ENCODE measurements around the gene TRUB1.

Gene TRUB1

DNA sequence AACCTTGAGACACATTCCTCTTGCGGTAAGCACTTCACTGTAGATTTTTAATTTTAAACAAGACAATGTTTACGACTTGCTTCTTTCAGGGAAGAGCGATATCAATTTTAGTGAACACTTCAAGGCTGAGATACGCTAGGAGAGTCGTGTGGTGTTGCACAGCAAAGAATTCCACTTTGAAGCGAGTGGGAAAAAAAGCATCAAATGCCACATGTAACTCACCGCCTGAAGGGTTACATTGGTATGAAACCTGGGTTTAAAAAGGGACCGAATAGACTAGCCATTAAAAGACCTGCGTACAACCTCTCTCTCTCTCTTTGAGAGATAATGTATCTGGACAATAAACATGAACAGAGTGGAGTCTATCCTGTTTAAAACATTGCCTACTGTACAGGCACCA is 86.4 kb downstream of the TRUB1 start:
- no peaks in the 10 kb centered on the region for H3K27me3 ChIP-seq (replicated peaks; ENCODE audit: control insufficient read depth, insufficient read depth, low read length)
- DNase-seq (ENCODE audit: extremely low read depth, insufficient read length): no peak
- H3K36me3 ChIP-seq (ENCODE audit: control insufficient read depth, insufficient read depth, low read length): no peaks in the 10 kb centered on the region
- no peak overlapping the region for H3K4me3 ChIP-seq (replicated peaks; ENCODE audit: low read depth, low read length)
- TF ChIP-seq, protein P1, sequence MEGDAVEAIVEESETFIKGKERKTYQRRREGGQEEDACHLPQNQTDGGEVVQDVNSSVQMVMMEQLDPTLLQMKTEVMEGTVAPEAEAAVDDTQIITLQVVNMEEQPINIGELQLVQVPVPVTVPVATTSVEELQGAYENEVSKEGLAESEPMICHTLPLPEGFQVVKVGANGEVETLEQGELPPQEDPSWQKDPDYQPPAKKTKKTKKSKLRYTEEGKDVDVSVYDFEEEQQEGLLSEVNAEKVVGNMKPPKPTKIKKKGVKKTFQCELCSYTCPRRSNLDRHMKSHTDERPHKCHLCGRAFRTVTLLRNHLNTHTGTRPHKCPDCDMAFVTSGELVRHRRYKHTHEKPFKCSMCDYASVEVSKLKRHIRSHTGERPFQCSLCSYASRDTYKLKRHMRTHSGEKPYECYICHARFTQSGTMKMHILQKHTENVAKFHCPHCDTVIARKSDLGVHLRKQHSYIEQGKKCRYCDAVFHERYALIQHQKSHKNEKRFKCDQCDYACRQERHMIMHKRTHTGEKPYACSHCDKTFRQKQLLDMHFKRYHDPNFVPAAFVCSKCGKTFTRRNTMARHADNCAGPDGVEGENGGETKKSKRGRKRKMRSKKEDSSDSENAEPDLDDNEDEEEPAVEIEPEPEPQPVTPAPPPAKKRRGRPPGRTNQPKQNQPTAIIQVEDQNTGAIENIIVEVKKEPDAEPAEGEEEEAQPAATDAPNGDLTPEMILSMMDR (IDR thresholded peaks at IDR 0.05; ENCODE audit: insufficient read depth, low read length, poor library complexity, severe bottlenecking): no peak

DNA sequence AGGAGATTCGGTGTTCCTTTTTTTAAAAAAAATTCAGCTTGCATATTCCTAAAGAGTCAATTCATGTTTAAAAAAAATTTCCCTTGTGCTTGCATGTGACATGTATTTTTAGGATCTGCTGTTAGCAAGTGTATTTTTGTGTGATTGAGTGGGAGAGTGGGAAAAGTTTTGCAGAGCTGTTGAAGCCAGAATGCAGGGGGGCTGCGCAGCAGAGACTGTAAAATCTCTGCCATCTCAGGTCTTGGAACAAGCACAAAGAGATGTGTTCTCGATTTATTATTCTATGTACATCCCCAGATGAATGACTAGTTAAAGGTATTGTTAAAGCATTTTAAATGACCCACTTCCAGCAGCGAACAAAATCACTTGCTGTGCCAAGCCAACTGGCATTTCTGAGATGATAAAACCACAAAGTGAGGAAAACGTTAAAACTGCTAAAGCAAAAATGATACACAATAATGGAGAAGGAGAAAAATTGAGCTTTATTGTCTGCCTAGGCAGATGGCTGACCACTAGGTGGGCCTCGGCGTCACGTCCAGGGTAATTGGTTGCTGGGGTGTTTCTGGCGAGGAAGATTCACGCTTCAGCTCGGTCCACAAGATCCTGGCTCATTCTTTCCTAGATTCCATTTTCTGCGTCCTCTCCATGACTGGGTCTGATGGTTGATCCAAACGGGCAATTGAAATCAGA is 88.2 kb downstream of the TRUB1 start:
- TF ChIP-seq, protein P1 (IDR thresholded peaks at IDR 0.05; ENCODE audit: insufficient read depth, low read length, poor library complexity, severe bottlenecking): no peak
- DNase-seq (ENCODE audit: extremely low read depth, insufficient read length): no peak
- H3K36me3 ChIP-seq (ENCODE audit: control insufficient read depth, insufficient read depth, low read length): no peaks in the 10 kb centered on the region
- no peak overlapping the region for H3K4me3 ChIP-seq (replicated peaks; ENCODE audit: low read depth, low read length)
- H3K27me3 ChIP-seq (replicated peaks; ENCODE audit: control insufficient read depth, insufficient read depth, low read length): no peaks in the 10 kb centered on the region

DNA sequence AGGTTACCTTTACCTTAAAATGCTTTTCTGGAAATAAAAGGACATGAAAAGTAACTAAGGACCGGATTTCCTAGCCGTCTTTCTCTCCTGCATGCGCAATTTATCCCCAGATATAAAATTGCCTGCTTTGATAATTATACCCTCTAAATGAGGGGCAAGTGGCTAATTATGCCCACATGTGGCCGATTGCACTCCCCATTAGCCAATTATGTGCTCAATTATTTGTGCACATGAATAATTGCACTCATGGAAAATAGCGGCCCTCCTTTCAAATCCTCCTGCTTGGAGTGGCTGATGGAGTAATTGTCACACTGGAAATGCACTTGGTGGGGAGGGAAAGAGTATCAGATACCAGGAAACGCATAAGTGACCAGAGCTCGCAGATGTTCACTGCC is 88.7 kb downstream of the TRUB1 start:
- H3K4me3 ChIP-seq (replicated peaks; ENCODE audit: low read depth, low read length): no peak overlapping the region

More for the DNA sequence above, 88.7 kb downstream of the TRUB1 start:
- Histone ChIP-seq H3K27me3 (replicated peaks; ENCODE audit: control insufficient read depth, insufficient read depth, low read length) (no peaks in the 10 kb centered on the region), H3K36me3 (ENCODE audit: control insufficient read depth, insufficient read depth, low read length) (no peaks in the 10 kb centered on the region)
- DNase-seq (ENCODE audit: extremely low read depth, insufficient read length): no peak
- TF ChIP-seq, protein P1 (IDR thresholded peaks at IDR 0.05; ENCODE audit: insufficient read depth, low read length, poor library complexity, severe bottlenecking): no peak
